HG02798 (cell line): ENCODE results near the gene GNPTAB.
"Not testable (repeated sequence)": the region's sequence is repeated elsewhere in the genome, so short reads cannot be mapped to it uniquely, and the experiment has no call there.

ENCODE experiments used
- ATAC-seq: cut with Tn5 transposase; IDR thresholded peaks from one replicate; pipeline ENCODE4 v1.9.1; 2021; ENCODE audit warnings: mild to moderate bottlenecking; ENCODE audit not compliant: unreplicated experiment, poor library complexity

Gene GNPTAB

GRCh38 chr12:101830367-101831325 lies at the start of gene GNPTAB:
Gene GNPTAB, minus strand, starts transcription at chr12:101830959. Its CDS starts 284 bp downstream, at chr12:101830675.
- peak; percentile 93 for ATAC-seq

GRCh38 chr12:101878243-101878821 lies 47.6 kb upstream of the GNPTAB start:
- no peak for ATAC-seq

- ATAC-seq: peak; percentile 22
Observed at GRCh38 chr12:101877806-101878242, 47.1 kb upstream of the GNPTAB start.

GRCh38 chr12:101876861-101877805 lies 46.4 kb upstream of the GNPTAB start, which contains the start of gene DRAM1:
Gene DRAM1, plus strand, starts transcription at chr12:101877580. Its CDS starts 210 bp downstream, at chr12:101877790.
- peak; percentile 91 for ATAC-seq

- no peak for ATAC-seq
Observed at GRCh38 chr12:101876322-101876860, 45.6 kb upstream of the GNPTAB start.

- no peak for ATAC-seq
Observed at GRCh38 chr12:101875162-101875561, 44.4 kb upstream of the GNPTAB start.

- no peak for ATAC-seq
Observed at GRCh38 chr12:101870925-101871324, 40.2 kb upstream of the GNPTAB start.

GRCh38 chr12:101867619-101868018 lies 36.9 kb upstream of the GNPTAB start:
- ATAC-seq: not testable (repeated sequence)

- ATAC-seq: no peak
Observed at GRCh38 chr12:101866615-101867373, 36.0 kb upstream of the GNPTAB start.

GRCh38 chr12:101863981-101864380 lies 33.2 kb upstream of the GNPTAB start:
- no peak for ATAC-seq

GRCh38 chr12:101862245-101862644 lies 31.5 kb upstream of the GNPTAB start:
- no peak for ATAC-seq

GRCh38 chr12:101861688-101862087 lies 30.9 kb upstream of the GNPTAB start:
- not testable (repeated sequence) for ATAC-seq

GRCh38 chr12:101859664-101860607 lies 29.2 kb upstream of the GNPTAB start:
- ATAC-seq: peak; percentile 50

- ATAC-seq: no peak
Observed at GRCh38 chr12:101858361-101858760, 27.6 kb upstream of the GNPTAB start.

GRCh38 chr12:101857043-101857558 lies 26.3 kb upstream of the GNPTAB start:
- ATAC-seq: peak; percentile 42

GRCh38 chr12:101856614-101857013 lies 25.9 kb upstream of the GNPTAB start:
- peak; percentile 25 for ATAC-seq

- ATAC-seq: no peak
Observed at GRCh38 chr12:101855976-101856375, 25.2 kb upstream of the GNPTAB start.

- ATAC-seq: no peak
Observed at GRCh38 chr12:101855364-101855884, 24.7 kb upstream of the GNPTAB start.
